Measurements from ENCODE around the gene PIGW. TPM values are rescaled to one million over a fixed set of nuclear protein-coding genes. Genes with fewer than 3 reads are reported as not detected.

PIGW gene, protein sequence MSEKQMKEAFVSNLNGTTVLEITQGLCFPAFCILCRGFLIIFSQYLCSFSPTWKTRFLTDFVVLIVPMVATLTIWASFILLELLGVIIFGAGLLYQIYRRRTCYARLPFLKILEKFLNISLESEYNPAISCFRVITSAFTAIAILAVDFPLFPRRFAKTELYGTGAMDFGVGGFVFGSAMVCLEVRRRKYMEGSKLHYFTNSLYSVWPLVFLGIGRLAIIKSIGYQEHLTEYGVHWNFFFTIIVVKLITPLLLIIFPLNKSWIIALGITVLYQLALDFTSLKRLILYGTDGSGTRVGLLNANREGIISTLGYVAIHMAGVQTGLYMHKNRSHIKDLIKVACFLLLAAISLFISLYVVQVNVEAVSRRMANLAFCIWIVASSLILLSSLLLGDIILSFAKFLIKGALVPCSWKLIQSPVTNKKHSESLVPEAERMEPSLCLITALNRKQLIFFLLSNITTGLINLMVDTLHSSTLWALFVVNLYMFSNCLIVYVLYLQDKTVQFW
- 34.8 TPM for polyA plus RNA-seq (2012; ENCODE audit: insufficient read depth, insufficient read length, low read depth)

DNA sequence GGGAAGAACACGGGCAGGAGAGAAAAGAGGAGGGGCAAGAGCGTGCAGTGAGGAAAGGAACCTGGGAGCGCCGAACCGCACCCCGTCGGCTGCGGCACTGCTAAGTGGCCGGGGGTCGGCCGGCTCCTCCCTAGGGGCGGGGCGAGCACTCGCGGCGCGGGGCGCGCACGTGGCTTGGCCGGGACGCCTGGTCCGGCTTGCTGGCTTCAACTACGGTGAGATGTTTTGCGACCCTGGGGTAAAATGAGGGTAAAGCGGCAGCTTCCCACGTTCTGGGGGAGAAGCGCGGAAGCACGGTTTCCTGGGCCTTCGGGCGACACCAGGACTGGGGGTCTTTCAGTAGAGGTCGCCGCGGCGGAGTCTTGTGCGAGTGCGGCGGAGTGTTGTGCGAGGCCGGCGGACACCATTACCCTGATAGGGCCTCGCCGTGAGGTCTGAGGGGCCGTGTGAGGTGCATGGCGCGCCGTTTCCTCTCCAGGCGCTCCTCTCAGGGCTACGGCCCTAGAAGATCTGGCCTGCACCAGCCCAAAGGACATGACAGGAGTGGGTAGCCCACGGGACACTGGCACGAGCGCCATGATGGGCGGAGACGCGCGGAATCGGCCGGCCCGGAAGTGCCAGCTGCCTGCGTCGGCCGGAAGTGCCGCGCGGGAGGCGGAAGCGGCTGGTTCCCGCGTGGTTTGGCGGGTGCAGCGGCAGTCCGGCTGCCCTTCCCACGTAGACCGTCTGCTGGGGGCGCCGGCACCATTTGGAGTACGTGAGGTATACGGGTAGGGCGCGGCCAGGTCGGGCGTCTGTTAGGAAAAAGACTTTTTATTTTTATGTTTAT is at the start of gene PIGW, which contains the start of gene MYO19:
PIGW (plus strand) TSS at position 148 of the 829 bp plus-strand sequence. CDS start 2,115 bp downstream, outside the sequence.
MYO19 (minus strand) TSS at position 29 of the 829 bp plus-strand sequence. CDS start 2,330 bp downstream, outside the sequence.
- no peaks in the 10 kb centered on the region for H3K27me3 ChIP-seq
- TF ChIP-seq, protein P1, sequence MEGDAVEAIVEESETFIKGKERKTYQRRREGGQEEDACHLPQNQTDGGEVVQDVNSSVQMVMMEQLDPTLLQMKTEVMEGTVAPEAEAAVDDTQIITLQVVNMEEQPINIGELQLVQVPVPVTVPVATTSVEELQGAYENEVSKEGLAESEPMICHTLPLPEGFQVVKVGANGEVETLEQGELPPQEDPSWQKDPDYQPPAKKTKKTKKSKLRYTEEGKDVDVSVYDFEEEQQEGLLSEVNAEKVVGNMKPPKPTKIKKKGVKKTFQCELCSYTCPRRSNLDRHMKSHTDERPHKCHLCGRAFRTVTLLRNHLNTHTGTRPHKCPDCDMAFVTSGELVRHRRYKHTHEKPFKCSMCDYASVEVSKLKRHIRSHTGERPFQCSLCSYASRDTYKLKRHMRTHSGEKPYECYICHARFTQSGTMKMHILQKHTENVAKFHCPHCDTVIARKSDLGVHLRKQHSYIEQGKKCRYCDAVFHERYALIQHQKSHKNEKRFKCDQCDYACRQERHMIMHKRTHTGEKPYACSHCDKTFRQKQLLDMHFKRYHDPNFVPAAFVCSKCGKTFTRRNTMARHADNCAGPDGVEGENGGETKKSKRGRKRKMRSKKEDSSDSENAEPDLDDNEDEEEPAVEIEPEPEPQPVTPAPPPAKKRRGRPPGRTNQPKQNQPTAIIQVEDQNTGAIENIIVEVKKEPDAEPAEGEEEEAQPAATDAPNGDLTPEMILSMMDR (IDR thresholded peaks at IDR 0.05; ENCODE audit: low read depth, low read length), result no peak
- peak within 1 kb of the TSS; percentile 89 for H3K4me3 ChIP-seq (ENCODE audit: low read depth, low read length)
- no peaks in the 10 kb centered on the region for H3K9me3 ChIP-seq
- DNase-seq, result peak; percentile 96
- H3K4me1 ChIP-seq, result 0 out of 2 replicates have a peak, but pooled peaks cover 3% of the 10 kb centered on the region
- peaks cover 61% of the 10 kb centered on the region for H3K36me3 ChIP-seq

- peaks cover 11% of the 10 kb centered on the region for H3K27me3 ChIP-seq
- no peaks in the 10 kb centered on the region for H3K36me3 ChIP-seq
These were observed 49.8 kb upstream of the PIGW start for GRCh38 chr17:36485027-36485426.

GRCh38 chr17:36485805-36486203 is 49.0 kb upstream of the PIGW start:
- Histone ChIP-seq H3K4me1 (no peaks in the 10 kb centered on the region), H3K36me3 (no peaks in the 10 kb centered on the region), H3K4me3 (ENCODE audit: low read depth, low read length) (peak overlapping the region; percentile 95), H3K9me3 (peaks cover 3% of the 10 kb centered on the region), H3K27me3 (peaks cover 11% of the 10 kb centered on the region)
- no peak for DNase-seq
- TF ChIP-seq, protein P1 (IDR thresholded peaks at IDR 0.05; ENCODE audit: low read depth, low read length), result no peak

More at GRCh38 chr17:36485027-36485426, 49.8 kb upstream of the PIGW start:
- DNase-seq, result no peak
- Histone ChIP-seq H3K4me1 (no peaks in the 10 kb centered on the region), H3K9me3 (peaks cover 3% of the 10 kb centered on the region), H3K4me3 (ENCODE audit: low read depth, low read length) (no peak overlapping the region)
- TF ChIP-seq, protein P1 (IDR thresholded peaks at IDR 0.05; ENCODE audit: low read depth, low read length), result no peak

GRCh38 chr17:36486204-36487194 is 48.3 kb upstream of the PIGW start, which contains the start of gene ZNHIT3:
ZNHIT3 (plus strand) TSS chr17:36486681; CDS start chr17:36486700, 19 bp downstream.
- H3K4me3 ChIP-seq (ENCODE audit: low read depth, low read length), result peak within 1 kb of the TSS; percentile 95
- TF ChIP-seq, protein P1 (IDR thresholded peaks at IDR 0.05; ENCODE audit: low read depth, low read length), result no peak
- peaks cover 3% of the 10 kb centered on the region for H3K9me3 ChIP-seq
- DNase-seq, result peak; percentile 92
- peaks cover 11% of the 10 kb centered on the region for H3K27me3 ChIP-seq
- no peaks in the 10 kb centered on the region for H3K4me1 ChIP-seq
- H3K36me3 ChIP-seq, result no peaks in the 10 kb centered on the region

DNA sequence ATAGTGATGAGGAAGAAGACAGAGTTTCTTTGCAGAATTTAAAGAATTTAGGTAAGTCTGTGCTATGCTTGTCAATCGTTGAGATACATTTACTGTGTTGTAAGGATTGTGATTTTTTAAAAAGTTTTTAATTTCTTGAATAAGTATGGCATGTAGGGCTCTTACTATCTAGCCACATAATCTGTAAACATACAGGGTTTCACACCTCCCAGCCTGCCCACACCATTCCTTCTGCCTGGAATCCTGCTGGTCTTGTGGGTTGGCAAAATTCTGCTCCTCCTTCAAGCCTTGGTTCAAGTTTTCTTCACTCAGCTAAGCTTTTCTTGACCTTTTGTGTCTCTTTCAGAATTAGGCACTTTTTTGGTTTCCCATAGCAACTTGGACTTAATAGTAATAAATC is 40.8 kb upstream of the PIGW start:
- H3K4me1 ChIP-seq, result peaks cover 12% of the 10 kb centered on the region
- no peak overlapping the region for H3K4me3 ChIP-seq (ENCODE audit: low read depth, low read length)
- no peaks in the 10 kb centered on the region for H3K27me3 ChIP-seq
- H3K36me3 ChIP-seq, result peaks cover 52% of the 10 kb centered on the region
- DNase-seq, result no peak
- no peaks in the 10 kb centered on the region for H3K9me3 ChIP-seq
- TF ChIP-seq, protein P1 (IDR thresholded peaks at IDR 0.05; ENCODE audit: low read depth, low read length), result no peak
